ENCODE results near the gene ANKS1B. TPM values are rescaled to one million over a fixed set of nuclear protein-coding genes. Genes with fewer than 3 reads are reported as not detected.

Gene ANKS1B
- total RNA-seq, 1 experiment from 2014 or later: 5.8 TPM

DNA sequence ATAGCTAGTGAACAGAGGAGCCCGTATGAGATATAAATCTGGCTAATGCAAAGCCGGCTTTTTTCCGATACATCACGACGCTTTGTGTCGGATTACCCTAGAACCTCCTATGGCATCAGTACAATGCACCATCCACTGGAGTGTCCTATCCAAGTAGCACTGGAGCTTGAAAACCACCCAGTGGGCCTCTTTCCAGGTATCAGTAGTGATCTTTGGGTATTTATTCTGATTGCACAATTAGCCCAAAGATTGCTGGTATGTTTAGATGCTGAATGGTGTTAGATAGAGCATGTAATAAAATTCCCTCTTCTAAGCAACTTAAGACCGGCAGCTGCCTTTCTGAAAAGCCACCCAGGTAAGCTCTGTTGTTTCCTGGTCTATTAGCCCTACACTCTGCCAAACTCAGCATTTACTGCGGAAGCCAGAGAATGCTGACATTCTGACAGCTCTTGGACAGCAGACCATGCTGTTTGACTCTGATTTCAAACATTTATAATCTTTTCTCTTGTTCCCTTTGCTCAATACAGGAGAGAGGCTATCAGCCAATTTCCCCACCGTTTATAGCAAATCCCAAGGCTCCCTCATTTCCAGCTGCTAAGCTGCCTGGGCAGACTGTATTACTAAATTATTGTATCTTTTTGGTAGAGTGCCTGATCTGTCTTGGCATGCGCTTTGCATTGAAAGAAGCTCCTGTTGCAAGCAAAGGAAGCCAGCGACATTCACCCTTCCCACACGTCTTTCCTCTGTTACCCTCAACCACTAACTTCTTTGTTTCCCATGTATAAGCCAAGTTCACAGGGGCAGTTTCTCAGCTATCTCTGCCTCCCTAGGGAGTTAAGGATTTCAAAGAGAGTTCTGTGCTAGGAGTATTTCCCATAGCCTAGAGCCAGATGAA is 725.4 kb downstream of the ANKS1B start:
- no peak for TF ChIP-seq NR2C2 (CRISPR knock-in tag; IDR thresholded peaks at IDR 0.05)
- TF ChIP-seq HMGA2 (CRISPR knock-in tag; IDR thresholded peaks at IDR 0.05): no peak
- TF ChIP-seq ZNF232 (CRISPR knock-in tag; IDR thresholded peaks at IDR 0.05): no peak
- TF ChIP-seq, protein P1, sequence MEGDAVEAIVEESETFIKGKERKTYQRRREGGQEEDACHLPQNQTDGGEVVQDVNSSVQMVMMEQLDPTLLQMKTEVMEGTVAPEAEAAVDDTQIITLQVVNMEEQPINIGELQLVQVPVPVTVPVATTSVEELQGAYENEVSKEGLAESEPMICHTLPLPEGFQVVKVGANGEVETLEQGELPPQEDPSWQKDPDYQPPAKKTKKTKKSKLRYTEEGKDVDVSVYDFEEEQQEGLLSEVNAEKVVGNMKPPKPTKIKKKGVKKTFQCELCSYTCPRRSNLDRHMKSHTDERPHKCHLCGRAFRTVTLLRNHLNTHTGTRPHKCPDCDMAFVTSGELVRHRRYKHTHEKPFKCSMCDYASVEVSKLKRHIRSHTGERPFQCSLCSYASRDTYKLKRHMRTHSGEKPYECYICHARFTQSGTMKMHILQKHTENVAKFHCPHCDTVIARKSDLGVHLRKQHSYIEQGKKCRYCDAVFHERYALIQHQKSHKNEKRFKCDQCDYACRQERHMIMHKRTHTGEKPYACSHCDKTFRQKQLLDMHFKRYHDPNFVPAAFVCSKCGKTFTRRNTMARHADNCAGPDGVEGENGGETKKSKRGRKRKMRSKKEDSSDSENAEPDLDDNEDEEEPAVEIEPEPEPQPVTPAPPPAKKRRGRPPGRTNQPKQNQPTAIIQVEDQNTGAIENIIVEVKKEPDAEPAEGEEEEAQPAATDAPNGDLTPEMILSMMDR (IDR thresholded peaks at IDR 0.05): no peak
- no peak for TF ChIP-seq JUN (CRISPR knock-in tag; IDR thresholded peaks at IDR 0.05)
- no peak for TF ChIP-seq ETV6 (CRISPR knock-in tag; IDR thresholded peaks at IDR 0.05)
- TF ChIP-seq MXD4 (CRISPR knock-in tag; IDR thresholded peaks at IDR 0.05; ENCODE audit: borderline replicate concordance): no peak
- TF ChIP-seq GTF2I (CRISPR knock-in tag; conservative IDR thresholded peaks at IDR 0.05): no peak
- TF ChIP-seq, protein P2, sequence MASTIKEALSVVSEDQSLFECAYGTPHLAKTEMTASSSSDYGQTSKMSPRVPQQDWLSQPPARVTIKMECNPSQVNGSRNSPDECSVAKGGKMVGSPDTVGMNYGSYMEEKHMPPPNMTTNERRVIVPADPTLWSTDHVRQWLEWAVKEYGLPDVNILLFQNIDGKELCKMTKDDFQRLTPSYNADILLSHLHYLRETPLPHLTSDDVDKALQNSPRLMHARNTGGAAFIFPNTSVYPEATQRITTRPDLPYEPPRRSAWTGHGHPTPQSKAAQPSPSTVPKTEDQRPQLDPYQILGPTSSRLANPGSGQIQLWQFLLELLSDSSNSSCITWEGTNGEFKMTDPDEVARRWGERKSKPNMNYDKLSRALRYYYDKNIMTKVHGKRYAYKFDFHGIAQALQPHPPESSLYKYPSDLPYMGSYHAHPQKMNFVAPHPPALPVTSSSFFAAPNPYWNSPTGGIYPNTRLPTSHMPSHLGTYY (CRISPR knock-in tag; IDR thresholded peaks at IDR 0.05): no peak
- TF ChIP-seq, protein P3, sequence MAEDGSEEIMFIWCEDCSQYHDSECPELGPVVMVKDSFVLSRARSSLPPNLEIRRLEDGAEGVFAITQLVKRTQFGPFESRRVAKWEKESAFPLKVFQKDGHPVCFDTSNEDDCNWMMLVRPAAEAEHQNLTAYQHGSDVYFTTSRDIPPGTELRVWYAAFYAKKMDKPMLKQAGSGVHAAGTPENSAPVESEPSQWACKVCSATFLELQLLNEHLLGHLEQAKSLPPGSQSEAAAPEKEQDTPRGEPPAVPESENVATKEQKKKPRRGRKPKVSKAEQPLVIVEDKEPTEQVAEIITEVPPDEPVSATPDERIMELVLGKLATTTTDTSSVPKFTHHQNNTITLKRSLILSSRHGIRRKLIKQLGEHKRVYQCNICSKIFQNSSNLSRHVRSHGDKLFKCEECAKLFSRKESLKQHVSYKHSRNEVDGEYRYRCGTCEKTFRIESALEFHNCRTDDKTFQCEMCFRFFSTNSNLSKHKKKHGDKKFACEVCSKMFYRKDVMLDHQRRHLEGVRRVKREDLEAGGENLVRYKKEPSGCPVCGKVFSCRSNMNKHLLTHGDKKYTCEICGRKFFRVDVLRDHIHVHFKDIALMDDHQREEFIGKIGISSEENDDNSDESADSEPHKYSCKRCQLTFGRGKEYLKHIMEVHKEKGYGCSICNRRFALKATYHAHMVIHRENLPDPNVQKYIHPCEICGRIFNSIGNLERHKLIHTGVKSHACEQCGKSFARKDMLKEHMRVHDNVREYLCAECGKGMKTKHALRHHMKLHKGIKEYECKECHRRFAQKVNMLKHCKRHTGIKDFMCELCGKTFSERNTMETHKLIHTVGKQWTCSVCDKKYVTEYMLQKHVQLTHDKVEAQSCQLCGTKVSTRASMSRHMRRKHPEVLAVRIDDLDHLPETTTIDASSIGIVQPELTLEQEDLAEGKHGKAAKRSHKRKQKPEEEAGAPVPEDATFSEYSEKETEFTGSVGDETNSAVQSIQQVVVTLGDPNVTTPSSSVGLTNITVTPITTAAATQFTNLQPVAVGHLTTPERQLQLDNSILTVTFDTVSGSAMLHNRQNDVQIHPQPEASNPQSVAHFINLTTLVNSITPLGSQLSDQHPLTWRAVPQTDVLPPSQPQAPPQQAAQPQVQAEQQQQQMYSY (CRISPR knock-in tag; IDR thresholded peaks at IDR 0.05): no peak
- no peak for TF ChIP-seq ZNF317 (CRISPR knock-in tag; IDR thresholded peaks at IDR 0.05; ENCODE audit: borderline replicate concordance, low read depth)
- TF ChIP-seq, protein P4, sequence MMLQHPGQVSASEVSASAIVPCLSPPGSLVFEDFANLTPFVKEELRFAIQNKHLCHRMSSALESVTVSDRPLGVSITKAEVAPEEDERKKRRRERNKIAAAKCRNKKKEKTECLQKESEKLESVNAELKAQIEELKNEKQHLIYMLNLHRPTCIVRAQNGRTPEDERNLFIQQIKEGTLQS (CRISPR knock-in tag; conservative IDR thresholded peaks at IDR 0.05): no peak
- no peak for TF ChIP-seq RELA (CRISPR knock-in tag; IDR thresholded peaks at IDR 0.05; ENCODE audit: borderline replicate concordance)
- TF ChIP-seq JAZF1 (CRISPR knock-in tag; IDR thresholded peaks at IDR 0.05): no peak
- TF ChIP-seq, protein P5, sequence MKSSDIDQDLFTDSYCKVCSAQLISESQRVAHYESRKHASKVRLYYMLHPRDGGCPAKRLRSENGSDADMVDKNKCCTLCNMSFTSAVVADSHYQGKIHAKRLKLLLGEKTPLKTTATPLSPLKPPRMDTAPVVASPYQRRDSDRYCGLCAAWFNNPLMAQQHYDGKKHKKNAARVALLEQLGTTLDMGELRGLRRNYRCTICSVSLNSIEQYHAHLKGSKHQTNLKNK (CRISPR knock-in tag; IDR thresholded peaks at IDR 0.05): no peak
- no peak for TF ChIP-seq NFE2L1 (CRISPR knock-in tag; IDR thresholded peaks at IDR 0.05)
- TF ChIP-seq KAT7 (CRISPR knock-in tag; IDR thresholded peaks at IDR 0.05; ENCODE audit: borderline replicate concordance): no peak
- Mint-ChIP-seq H3K27me3 (ENCODE audit: low read depth) (no peaks in the 10 kb centered on the region), H3K4me3 (no peak overlapping the region), H3K4me1 (peaks cover 35% of the 10 kb centered on the region), H3K27ac (no peak overlapping the region; the same call in 1 of the 2 replicates), H3K36me3 (peaks cover 5% of the 10 kb centered on the region), H3K9me3 (peaks cover 6% of the 10 kb centered on the region)
- CTCF ChIA-PET: interaction anchor here (1.1 kb wide), 1 partner anchor 9 kb away, joined by 3 read pairs; no protein-coding TSS in a partner anchor
- DNase-seq (ENCODE audit: low spot score): no peak
- ATAC-seq: peak; percentile 68
- POLR2A ChIA-PET: interaction anchor here (0.7 to 1.1 kb wide), 2 partner anchors 21 to 91 kb away, joined by 3 read pairs; no protein-coding TSS in a partner anchor

DNA sequence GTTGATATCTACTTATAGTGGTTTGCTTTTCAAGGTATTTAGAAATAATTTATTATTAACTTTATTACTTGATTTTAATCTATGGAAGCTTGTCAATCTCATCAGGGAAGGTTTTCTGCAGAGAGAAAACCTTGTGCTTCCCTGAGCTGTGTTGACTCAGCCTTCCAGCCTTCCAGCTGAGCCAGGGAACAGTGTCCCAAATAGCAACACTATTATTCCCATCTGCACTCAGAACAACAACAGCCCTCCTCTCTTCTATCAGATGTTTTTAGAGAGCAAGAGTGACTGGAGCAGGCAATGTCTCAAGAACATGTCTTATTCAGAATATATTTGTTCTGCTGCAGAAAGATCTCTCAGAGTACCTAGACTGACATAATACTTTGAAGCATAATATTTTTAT is 727.1 kb downstream of the ANKS1B start:
- peaks cover 29% of the 10 kb centered on the region for H3K4me1 Mint-ChIP-seq
- POLR2A ChIA-PET: no interaction called here
- no peaks in the 10 kb centered on the region for H3K27me3 Mint-ChIP-seq (ENCODE audit: low read depth)
- no peaks in the 10 kb centered on the region for H3K9me3 Mint-ChIP-seq
- DNase-seq (ENCODE audit: low spot score) (no peak), ATAC-seq (no peak)
- no peaks in the 10 kb centered on the region for H3K36me3 Mint-ChIP-seq
- no peak overlapping the region for H3K27ac Mint-ChIP-seq
- no peak overlapping the region for H3K4me3 Mint-ChIP-seq
- CTCF ChIA-PET: no interaction called here
- TF ChIP-seq ZNF219 (CRISPR knock-in tag; IDR thresholded peaks at IDR 0.05; ENCODE audit: borderline replicate concordance) (no peak), FOXK1 (CRISPR knock-in tag; IDR thresholded peaks at IDR 0.05) (no peak)
- TF ChIP-seq, protein P6, sequence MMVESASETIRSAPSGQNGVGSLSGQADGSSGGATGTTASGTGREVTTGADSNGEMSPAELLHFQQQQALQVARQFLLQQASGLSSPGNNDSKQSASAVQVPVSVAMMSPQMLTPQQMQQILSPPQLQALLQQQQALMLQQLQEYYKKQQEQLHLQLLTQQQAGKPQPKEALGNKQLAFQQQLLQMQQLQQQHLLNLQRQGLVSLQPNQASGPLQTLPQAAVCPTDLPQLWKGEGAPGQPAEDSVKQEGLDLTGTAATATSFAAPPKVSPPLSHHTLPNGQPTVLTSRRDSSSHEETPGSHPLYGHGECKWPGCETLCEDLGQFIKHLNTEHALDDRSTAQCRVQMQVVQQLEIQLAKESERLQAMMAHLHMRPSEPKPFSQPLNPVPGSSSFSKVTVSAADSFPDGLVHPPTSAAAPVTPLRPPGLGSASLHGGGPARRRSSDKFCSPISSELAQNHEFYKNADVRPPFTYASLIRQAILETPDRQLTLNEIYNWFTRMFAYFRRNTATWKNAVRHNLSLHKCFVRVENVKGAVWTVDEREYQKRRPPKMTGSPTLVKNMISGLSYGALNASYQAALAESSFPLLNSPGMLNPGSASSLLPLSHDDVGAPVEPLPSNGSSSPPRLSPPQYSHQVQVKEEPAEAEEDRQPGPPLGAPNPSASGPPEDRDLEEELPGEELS (CRISPR knock-in tag; IDR thresholded peaks at IDR 0.05): no peak
- TF ChIP-seq, protein P1 (IDR thresholded peaks at IDR 0.05): no peak
- TF ChIP-seq, protein P7, sequence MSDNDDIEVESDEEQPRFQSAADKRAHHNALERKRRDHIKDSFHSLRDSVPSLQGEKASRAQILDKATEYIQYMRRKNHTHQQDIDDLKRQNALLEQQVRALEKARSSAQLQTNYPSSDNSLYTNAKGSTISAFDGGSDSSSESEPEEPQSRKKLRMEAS (CRISPR knock-in tag; IDR thresholded peaks at IDR 0.05): no peak
